Activated naive CD4-positive, alpha-beta T cell treated with anti-CD3 and anti-CD28 coated beads, Interleukin-2, amount 50 U/mL, for 24 hours (primary cell): ENCODE data around the gene MYL2.

Experiments
- H3K27ac Mint-ChIP-seq: one replicate; pipeline ENCODE4 v1.8.0; 2021; ENCODE audit warnings: mild to moderate bottlenecking, mixed read lengths
- H3K27me3 Mint-ChIP-seq: one replicate; pipeline ENCODE4 v1.8.0; 2021; ENCODE audit warnings: mixed read lengths
- H3K36me3 Mint-ChIP-seq: one replicate; pipeline ENCODE4 v1.8.0; 2021; ENCODE audit warnings: mixed read lengths
- H3K4me1 Mint-ChIP-seq: one replicate; pipeline ENCODE4 v1.8.0; 2021; ENCODE audit warnings: mixed read lengths
- H3K4me3 Mint-ChIP-seq: one replicate; pipeline ENCODE4 v1.8.0; 2021; ENCODE audit warnings: mild to moderate bottlenecking, mixed read lengths
- H3K9me3 Mint-ChIP-seq: one replicate; pipeline ENCODE4 v1.8.0; 2021; ENCODE audit warnings: mixed read lengths

Gene MYL2

DNA sequence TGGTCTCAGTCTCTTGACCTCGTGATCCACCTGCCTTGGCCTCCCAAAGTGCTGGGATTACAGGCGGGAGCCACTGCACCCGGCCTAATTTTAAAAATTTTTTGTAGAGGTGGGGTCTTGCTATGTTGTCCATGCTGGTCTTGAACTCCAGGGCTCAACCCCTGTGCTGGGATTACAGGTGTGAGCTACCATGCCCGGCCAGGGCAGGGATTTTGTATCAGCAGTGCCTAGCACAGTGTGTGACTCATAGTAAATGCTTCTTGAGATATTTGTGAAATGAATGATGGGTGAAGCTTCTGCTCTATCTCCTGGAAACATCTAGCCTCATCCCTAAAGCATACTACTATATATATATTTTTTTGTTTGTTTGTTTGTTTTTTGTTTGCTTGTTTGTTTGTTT lies 37.1 kb downstream of the MYL2 start:
- H3K27me3 Mint-ChIP-seq, result peaks cover 3% of the 10 kb centered on the region
- no peaks in the 10 kb centered on the region for H3K9me3 Mint-ChIP-seq
- H3K36me3 Mint-ChIP-seq, result no peaks in the 10 kb centered on the region
- no peak overlapping the region for H3K27ac Mint-ChIP-seq
- H3K4me1 Mint-ChIP-seq, result peaks cover 5% of the 10 kb centered on the region
- no peak overlapping the region for H3K4me3 Mint-ChIP-seq

GRCh38 chr12:110880651-110881050 lies 39.7 kb downstream of the MYL2 start:
- H3K4me1 Mint-ChIP-seq, result no peaks in the 10 kb centered on the region
- H3K36me3 Mint-ChIP-seq, result no peaks in the 10 kb centered on the region
- no peak overlapping the region for H3K27ac Mint-ChIP-seq
- no peaks in the 10 kb centered on the region for H3K9me3 Mint-ChIP-seq
- H3K27me3 Mint-ChIP-seq, result peaks cover 3% of the 10 kb centered on the region
- no peak overlapping the region for H3K4me3 Mint-ChIP-seq

DNA sequence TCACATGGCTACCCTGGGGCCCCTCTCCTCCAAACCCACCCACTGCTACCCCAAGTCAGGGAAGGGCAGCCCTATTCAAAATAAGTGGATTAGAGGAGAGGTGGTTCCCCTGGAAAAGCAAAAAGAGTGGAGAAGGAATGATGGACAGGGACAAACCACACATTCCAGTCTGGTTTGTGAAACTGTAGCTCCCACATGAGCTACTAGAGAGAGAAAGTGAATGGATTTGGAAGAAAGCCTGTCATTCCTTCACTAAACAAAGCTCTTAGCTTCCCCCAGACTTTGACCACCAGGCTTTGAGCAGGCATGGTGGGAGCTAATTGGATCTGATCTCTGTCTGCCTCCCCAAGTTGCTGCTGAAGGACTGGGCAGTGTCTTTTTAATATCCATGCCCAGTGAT lies 45.6 kb downstream of the MYL2 start:
- no peak overlapping the region for H3K27ac Mint-ChIP-seq
- peaks cover 8% of the 10 kb centered on the region for H3K27me3 Mint-ChIP-seq
- H3K4me1 Mint-ChIP-seq, result no peaks in the 10 kb centered on the region
- no peaks in the 10 kb centered on the region for H3K36me3 Mint-ChIP-seq
- no peak overlapping the region for H3K4me3 Mint-ChIP-seq
- H3K9me3 Mint-ChIP-seq, result no peaks in the 10 kb centered on the region

DNA sequence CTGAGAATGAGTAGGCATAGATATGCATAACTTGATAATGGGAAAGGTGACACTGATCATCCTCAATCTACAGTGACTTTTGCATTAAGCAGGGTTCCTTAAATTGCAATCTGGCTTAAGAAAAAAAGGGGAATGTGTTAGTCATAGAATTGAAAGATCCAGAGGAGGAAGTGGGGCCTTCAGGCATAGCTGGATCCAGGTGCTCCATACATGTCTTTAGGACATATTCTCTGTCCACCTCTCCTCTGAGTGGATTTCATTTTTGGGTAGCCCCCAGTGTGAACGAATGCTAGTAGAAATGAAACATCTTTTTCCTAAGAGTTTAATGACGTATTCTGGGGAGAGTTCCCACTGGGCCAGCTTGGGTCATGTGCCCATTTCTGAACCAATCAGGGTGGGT lies 46.0 kb downstream of the MYL2 start:
- Mint-ChIP-seq H3K4me3 (no peak overlapping the region), H3K9me3 (no peaks in the 10 kb centered on the region)

DNA sequence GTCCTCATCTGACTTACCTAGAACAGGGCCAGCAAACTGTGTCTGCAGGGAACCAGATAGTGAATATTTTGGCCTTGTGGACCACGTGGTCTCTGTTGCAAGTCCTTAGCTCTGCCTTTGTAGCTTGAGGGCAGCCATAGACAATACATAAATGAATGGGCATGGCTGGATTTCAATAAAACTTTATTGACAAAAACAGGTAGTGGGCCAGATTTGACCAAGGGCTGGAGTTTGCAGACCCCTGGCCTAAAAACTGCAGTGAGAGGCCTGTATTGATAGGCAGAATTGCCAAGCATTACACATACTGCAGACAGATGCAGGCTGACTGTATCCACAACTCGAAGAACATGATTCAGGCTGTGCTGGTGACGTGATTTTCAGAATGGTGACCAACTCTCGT lies 48.3 kb downstream of the MYL2 start:
- no peak overlapping the region for H3K27ac Mint-ChIP-seq
- no peaks in the 10 kb centered on the region for H3K4me1 Mint-ChIP-seq
- H3K27me3 Mint-ChIP-seq, result peaks cover 5% of the 10 kb centered on the region

More for the DNA sequence above, 46.0 kb downstream of the MYL2 start:
- Mint-ChIP-seq H3K36me3 (no peaks in the 10 kb centered on the region), H3K27me3 (peaks cover 8% of the 10 kb centered on the region), H3K4me1 (no peaks in the 10 kb centered on the region), H3K27ac (no peak overlapping the region)

GRCh38 chr12:110869803-110870202 lies 50.6 kb downstream of the MYL2 start:
- H3K36me3 Mint-ChIP-seq, result no peaks in the 10 kb centered on the region
- H3K27ac Mint-ChIP-seq, result no peak overlapping the region
- H3K9me3 Mint-ChIP-seq, result no peaks in the 10 kb centered on the region
- no peak overlapping the region for H3K4me3 Mint-ChIP-seq
- H3K27me3 Mint-ChIP-seq, result peaks cover 5% of the 10 kb centered on the region
- H3K4me1 Mint-ChIP-seq, result no peaks in the 10 kb centered on the region

More for the DNA sequence above, 48.3 kb downstream of the MYL2 start:
- Mint-ChIP-seq H3K9me3 (no peaks in the 10 kb centered on the region), H3K36me3 (no peaks in the 10 kb centered on the region), H3K4me3 (no peak overlapping the region)

DNA sequence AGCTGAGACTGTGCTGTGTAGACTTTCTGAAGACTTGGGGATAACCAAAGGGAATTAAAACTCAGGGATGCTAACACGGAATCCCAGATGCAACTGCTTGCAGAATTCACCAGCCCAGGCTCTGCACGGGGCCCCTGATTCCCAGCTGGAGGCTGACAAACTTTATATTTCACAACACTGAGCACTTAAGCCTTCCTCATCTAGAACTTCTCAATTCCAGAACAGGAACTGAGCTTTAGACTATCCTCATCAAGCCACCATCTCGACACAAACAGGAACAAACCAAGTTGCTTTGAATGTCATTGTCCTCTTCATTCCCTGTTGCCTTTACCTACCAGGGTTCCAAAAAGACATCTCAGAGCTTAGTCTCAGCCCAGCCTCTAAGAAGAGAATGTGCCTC lies 51.4 kb downstream of the MYL2 start:
- H3K27ac Mint-ChIP-seq, result no peak overlapping the region
- H3K4me1 Mint-ChIP-seq, result no peaks in the 10 kb centered on the region
- no peaks in the 10 kb centered on the region for H3K9me3 Mint-ChIP-seq
- H3K4me3 Mint-ChIP-seq, result no peak overlapping the region
- H3K27me3 Mint-ChIP-seq, result peaks cover 5% of the 10 kb centered on the region
- H3K36me3 Mint-ChIP-seq, result no peaks in the 10 kb centered on the region

DNA sequence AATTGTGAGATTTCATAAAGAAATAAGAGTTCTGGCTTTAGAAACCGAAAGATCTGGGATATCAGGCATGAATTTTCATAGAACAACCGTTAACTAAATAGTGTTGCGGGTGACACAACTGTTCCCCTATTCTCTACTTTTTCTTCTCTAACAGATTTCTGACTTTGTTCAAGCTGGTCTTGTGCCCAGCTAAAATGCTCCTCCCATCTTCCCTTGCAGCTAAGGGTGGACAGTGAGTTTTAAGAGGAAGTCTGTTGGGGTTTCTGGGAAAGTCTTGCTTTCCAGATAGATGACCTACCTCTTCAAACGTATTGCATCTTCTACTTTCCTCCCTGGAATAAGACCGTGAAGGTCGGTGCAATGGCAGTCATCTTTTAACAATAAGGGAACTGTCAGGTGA lies 54.9 kb downstream of the MYL2 start:
- Mint-ChIP-seq H3K36me3 (no peaks in the 10 kb centered on the region), H3K27ac (no peak overlapping the region), H3K4me1 (peaks cover 9% of the 10 kb centered on the region), H3K27me3 (no peaks in the 10 kb centered on the region), H3K9me3 (no peaks in the 10 kb centered on the region), H3K4me3 (no peak overlapping the region)

- H3K27ac Mint-ChIP-seq, result no peak overlapping the region
- no peaks in the 10 kb centered on the region for H3K27me3 Mint-ChIP-seq
- peaks cover 2% of the 10 kb centered on the region for H3K36me3 Mint-ChIP-seq
- peaks cover 9% of the 10 kb centered on the region for H3K4me1 Mint-ChIP-seq
- no peak overlapping the region for H3K4me3 Mint-ChIP-seq
- no peaks in the 10 kb centered on the region for H3K9me3 Mint-ChIP-seq
Measured at GRCh38 chr12:110863161-110863560, 57.2 kb downstream of the MYL2 start.

DNA sequence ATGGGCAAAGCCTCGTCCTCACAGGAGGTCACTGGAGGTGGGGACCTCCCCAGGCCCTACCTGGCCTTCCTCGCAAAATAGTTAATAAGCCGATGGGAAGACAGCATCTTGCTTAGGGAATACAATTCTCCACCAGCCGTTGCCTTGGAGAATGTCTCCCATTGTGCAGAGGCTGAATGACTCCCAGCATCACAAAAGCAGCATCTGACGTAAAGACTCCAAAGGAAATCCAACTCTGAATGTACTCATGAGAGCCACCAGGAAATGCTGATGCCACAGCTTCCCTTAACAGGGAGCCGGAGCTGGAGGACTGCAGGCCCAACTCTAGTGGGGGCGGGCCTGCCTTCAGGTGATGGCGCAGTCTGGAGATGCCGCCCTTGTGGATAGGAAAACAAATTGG lies 58.0 kb downstream of the MYL2 start:
- peaks cover 2% of the 10 kb centered on the region for H3K36me3 Mint-ChIP-seq
- no peak overlapping the region for H3K4me3 Mint-ChIP-seq
- H3K9me3 Mint-ChIP-seq, result no peaks in the 10 kb centered on the region
- no peak overlapping the region for H3K27ac Mint-ChIP-seq
- no peaks in the 10 kb centered on the region for H3K27me3 Mint-ChIP-seq
- H3K4me1 Mint-ChIP-seq, result peaks cover 9% of the 10 kb centered on the region

DNA sequence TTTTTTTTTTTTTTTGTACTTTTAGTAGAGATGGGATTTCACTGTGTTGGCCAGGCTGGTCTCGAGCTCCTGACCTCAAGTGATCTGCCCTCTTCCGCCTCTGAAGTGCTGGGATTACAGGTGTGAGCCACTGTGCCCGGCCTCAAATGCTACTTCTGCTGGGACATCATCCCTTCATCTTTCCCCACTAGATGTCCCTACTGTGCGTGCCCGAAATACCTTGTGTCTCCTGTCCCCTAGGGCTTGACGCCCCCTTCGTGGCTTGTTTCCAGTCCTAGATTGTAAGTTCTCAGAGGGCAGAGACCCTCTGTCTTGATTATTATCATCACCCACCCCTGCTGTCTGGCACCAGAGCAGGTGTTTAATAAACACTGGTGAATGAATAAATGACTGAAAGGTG lies 58.6 kb downstream of the MYL2 start:
- Mint-ChIP-seq H3K4me1 (peaks cover 9% of the 10 kb centered on the region), H3K36me3 (peaks cover 2% of the 10 kb centered on the region), H3K4me3 (no peak overlapping the region), H3K27ac (no peak overlapping the region), H3K9me3 (no peaks in the 10 kb centered on the region), H3K27me3 (no peaks in the 10 kb centered on the region)
